Transverse colon (tissue), 3 donors: ENCODE results near the gene DCAF11.

Experiments used
- EP300 ChIP-seq: sonication (generic); formaldehyde crosslinking; IDR thresholded peaks from one replicate; pipeline ENCODE4 v1.6.1; 2017; ENCODE audit warnings: antibody characterized with exemption, low read depth
- POLR2A ChIP-seq: fragments of 450-650 bp; IDR thresholded peaks from one replicate; pipeline ENCODE4 v1.6.1; 2016; ENCODE audit warnings: antibody characterized with exemption, mild to moderate bottlenecking, moderate library complexity
- TF ChIP-seq, protein P1 (sequence below), 5 experiments: fragments of 200-600 bp in 3 of 5; fragments of 450-650 bp in 2 of 5; sonication (generic) in 3 of 5; IDR thresholded peaks; 1 replicate in 2 of 5; 2 replicates in 3 of 5; pipeline ENCODE4 v1.5.1; 2016 to 2017; ENCODE audit warnings: antibody characterized with exemption in 5 of 5, inconsistent platforms in 3 of 5, mild to moderate bottlenecking in 2 of 5, moderate library complexity in 1 of 5

- TF ChIP-seq EP300 (no peak), POLR2A (no peak)
- TF ChIP-seq, protein P1, sequence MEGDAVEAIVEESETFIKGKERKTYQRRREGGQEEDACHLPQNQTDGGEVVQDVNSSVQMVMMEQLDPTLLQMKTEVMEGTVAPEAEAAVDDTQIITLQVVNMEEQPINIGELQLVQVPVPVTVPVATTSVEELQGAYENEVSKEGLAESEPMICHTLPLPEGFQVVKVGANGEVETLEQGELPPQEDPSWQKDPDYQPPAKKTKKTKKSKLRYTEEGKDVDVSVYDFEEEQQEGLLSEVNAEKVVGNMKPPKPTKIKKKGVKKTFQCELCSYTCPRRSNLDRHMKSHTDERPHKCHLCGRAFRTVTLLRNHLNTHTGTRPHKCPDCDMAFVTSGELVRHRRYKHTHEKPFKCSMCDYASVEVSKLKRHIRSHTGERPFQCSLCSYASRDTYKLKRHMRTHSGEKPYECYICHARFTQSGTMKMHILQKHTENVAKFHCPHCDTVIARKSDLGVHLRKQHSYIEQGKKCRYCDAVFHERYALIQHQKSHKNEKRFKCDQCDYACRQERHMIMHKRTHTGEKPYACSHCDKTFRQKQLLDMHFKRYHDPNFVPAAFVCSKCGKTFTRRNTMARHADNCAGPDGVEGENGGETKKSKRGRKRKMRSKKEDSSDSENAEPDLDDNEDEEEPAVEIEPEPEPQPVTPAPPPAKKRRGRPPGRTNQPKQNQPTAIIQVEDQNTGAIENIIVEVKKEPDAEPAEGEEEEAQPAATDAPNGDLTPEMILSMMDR (IDR thresholded peaks at IDR 0.05), result no peak
These were observed 41.4 kb upstream of the DCAF11 start for GRCh38 chr14:24072881-24073877.
